Right renal pelvis (tissue), 4 donors: ENCODE data around the gene C1QTNF7. TPM values are rescaled to one million over a fixed set of nuclear protein-coding genes. Genes with fewer than 3 reads are reported as not detected.

Source experiments
- DNase-seq, 4 donors: peaks; one replicate each; pipeline ENCODE4 v3.0.0-alpha.2; 2013; ENCODE audit warnings: low read depth in 4 of 4, low spot score in 3 of 4, missing footprints in 1 of 4
- polyA plus RNA-seq, 4 donors: library from polyadenylated mRNA; unstranded; fragments of 120-200 nt; gene quantifications; one replicate each; pipeline ENCODE4 v1.2.1, GENCODE V29; 2013; ENCODE audit not compliant: insufficient read length in 4 of 4

The C1QTNF7 gene
- polyA plus RNA-seq, 4 donors, result 19.8 to 28.6 (median 23.8) TPM

DNA sequence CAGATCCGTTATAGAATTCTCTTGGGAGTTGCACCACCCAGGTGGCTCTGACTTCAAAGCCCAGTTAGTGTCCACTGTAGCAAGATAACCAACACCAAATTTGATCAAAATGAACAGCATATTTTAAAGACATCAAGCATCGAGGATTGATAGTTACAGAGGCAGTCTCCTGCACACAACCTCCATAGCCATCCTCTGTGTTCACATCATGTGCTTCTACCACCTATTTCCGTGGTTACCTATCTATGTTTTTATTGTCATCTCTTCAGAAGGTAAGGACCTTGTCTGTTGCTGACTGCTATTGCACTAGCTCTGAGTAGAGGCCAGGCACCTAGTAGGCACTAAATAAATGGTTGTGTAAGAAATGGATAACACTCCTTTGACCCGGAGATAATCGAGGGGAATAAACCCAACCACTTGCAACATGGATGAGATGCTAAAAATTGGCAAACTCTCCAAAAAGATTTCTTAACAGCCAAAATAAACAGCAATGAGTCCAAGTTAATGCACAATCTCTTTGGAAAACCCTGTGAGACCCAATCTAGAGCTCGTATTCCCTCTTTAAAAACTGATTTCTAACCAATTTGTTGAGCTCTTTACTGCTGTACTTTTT is 14.7 kb upstream of the C1QTNF7 start:
- DNase-seq, result no peak

GRCh38 chr4:15413623-15414019 is 14.2 kb upstream of the C1QTNF7 start:
- DNase-seq, result no peak

- DNase-seq, result no peak
Observed at GRCh38 chr4:15414551-15415091, 13.2 kb upstream of the C1QTNF7 start.

GRCh38 chr4:15416357-15417232 is 11.2 kb upstream of the C1QTNF7 start:
- DNase-seq, result no peak

DNA sequence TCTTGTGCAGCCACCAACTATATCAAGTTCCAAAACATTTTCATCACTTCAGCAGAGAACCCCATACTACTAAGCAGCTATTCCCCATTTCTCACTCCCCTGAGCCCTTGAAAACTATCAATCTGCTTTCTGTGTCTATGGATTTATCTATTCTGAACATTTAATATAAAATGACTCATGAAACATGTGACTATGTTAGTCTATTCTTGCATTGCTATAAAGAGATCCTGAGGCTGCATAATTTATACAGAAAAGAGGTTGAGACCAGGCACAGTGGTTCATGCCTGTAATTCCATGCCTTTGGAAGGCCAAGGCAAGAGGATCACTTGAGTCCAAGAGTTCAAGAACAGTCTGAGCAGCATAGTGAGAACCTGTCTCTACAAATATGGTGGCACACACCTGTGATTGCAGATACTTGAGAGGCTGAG is 10.6 kb upstream of the C1QTNF7 start:
- DNase-seq, result no peak

- DNase-seq, result no peak
Observed at GRCh38 chr4:15418956-15419355, 8.9 kb upstream of the C1QTNF7 start.

DNA sequence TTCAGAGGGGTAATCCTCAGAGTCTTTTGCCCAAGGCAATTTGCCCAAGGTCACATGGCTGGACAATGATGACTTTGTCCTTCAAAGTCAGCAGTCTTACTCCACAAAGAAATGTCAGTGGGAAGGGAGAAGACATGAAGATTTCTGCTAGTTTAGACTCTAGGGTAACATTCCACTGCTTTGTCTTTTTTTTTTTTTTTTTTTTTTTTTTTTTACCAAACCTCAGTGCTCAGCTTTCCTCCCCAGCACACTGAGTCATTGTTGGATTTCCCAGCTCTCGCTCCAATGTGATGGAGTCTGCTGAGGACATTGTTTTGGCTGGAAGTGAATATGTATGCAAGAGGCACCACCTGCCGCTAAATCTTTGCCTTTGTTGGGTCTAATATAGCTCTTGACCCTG is 7.2 kb upstream of the C1QTNF7 start:
- no peak for DNase-seq

DNA sequence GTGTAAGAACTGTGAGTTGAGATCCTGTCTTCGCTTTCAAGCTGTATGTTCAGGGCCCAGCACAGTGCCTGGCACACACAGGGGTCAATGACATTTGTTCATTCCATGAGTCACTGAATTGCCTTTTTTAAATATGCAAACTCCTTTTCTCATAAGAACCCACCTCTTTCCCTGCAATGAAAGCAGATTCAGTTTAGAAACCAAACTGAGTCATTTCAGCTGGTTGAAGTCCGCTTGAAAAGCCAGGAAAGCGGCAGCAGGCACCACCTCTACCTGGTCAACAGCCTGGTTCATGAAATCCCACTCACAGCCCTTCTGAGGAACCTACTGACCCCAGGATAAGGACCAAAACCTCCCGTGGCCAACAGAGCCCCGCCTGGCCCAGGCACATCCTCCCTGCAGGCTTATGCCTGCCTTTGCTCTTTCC is 4.5 kb upstream of the C1QTNF7 start:
- no peak for DNase-seq

DNA sequence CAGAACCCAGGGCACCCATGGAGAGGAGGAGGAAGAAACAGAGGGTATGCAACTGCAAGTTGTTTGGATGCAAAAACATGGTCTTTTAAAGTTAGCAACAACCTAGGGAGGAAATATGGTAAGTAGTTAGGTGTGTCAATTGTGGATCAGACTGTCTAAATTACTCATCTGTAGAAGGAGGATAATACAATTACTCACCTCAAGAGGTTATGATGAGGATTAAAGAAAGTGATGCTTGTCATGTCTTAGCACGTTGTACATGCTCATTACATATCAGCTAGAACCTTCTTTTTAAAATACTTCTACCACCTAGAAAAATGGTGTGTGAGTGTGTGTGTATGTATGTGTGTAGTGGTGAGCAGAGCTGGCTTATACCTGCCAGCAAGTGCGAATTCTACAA is 2.3 kb upstream of the C1QTNF7 start:
- no peak for DNase-seq

DNA sequence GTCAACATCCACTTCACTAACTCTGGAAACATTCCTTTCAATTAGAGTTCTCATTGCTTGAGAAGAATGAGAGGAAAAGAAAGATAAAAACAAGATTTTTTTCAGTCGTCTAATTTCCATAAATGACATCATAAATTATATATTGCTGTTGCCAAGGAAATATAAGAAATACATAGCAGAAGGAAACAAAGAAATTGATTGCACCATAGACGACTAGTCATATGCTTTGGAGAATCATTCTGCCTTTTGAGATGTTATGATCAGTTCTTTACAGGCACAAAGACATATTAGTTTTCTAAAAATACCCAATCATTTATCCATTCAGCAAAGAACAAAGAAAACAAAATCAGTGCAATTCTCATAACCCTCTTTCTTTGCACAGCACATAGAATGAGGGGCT is 672 bp upstream of the C1QTNF7 start:
- no peak for DNase-seq

GRCh38 chr4:15428611-15429010 is 778 bp downstream of the C1QTNF7 start:
- DNase-seq, result no peak

GRCh38 chr4:15434091-15434490 is 6.3 kb downstream of the C1QTNF7 start:
- no peak for DNase-seq

GRCh38 chr4:15434676-15435075 is 6.8 kb downstream of the C1QTNF7 start:
- DNase-seq, result no peak

GRCh38 chr4:15436513-15436912 is 8.7 kb downstream of the C1QTNF7 start:
- peak in 2 of 4 donors; percentile 24 to 30 for DNase-seq

DNA sequence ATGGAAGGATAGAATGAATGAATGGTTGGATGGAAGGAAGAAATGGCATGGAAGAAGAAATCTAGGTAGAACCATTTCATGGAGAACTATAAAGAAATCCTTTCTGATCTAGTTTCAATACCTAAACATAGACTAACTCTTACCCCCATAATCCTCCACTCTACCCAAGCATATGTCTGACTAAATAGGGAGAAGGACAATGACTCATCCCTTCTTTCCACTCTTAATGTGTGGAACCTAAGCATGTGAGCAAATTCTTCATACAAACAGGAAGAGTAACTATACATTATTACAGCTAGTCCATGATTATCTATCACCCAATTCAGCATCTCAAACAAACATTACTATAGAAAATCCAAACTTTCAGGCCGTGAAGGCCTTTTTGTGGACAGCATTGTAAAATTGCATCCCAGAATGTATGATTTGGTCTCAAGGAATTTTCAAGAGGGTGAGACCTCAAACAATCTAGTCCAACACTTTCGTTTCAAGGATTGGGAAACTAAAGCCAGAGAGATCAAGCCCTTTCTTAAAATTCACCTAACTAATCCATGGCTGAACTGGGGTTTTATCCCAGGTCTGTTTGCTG is 11.2 kb downstream of the C1QTNF7 start:
- no peak for DNase-seq

DNA sequence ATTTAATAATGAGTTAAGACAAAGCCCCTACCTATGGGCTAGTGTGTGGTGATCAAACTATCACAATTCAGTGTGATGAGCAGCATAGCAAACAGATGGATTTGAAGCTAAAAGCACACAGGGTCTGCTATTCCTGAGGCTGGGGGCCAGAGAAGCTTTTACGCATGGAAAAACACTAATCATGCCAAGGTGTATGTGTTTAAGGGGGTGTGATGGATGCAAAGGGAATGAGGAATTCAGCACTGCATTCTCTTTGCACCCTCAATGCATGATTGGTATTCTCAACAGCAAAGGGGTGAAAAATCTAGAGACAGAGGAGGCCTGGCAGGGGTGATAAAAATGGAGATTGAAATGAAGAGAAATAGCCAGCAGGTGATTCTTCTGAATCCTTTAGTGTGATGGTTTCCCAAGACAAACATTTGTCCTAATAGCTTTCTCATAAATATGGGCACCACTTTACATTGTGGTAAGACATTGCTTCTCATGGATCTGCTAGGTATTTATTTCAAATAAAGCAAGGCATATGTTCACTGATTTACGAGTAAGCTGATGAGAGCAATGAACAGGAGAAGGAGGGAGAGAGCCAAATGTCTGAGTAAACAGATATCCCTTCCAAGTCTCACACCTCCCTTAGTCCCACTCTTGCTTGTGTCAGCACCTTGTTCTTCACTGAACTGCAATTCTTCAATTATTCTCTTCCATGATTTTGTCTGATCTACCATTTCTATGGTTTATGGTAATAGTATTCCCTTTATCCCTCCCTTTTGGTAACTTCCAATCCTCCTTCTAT is 15.7 kb downstream of the C1QTNF7 start:
- no peak for DNase-seq

DNA sequence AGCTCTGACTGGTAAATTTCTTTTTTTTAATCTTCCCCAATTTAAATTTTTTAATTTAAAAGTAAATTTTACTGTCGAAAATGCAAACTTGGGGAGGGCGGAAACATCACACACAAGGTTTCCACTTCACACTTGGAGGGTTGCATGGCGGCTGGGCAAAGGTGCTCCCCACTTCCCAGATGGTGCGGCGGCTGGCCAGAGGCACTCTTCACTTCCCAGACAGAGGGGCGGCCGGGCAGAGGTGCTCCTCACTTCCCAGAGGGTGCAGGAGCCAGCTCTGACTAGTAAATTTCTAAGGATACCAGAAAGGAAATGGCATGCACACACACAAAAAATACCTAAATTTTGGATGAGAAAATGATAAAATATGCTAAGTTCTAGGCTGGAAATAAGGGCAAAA is 16.4 kb downstream of the C1QTNF7 start:
- no peak for DNase-seq

DNA sequence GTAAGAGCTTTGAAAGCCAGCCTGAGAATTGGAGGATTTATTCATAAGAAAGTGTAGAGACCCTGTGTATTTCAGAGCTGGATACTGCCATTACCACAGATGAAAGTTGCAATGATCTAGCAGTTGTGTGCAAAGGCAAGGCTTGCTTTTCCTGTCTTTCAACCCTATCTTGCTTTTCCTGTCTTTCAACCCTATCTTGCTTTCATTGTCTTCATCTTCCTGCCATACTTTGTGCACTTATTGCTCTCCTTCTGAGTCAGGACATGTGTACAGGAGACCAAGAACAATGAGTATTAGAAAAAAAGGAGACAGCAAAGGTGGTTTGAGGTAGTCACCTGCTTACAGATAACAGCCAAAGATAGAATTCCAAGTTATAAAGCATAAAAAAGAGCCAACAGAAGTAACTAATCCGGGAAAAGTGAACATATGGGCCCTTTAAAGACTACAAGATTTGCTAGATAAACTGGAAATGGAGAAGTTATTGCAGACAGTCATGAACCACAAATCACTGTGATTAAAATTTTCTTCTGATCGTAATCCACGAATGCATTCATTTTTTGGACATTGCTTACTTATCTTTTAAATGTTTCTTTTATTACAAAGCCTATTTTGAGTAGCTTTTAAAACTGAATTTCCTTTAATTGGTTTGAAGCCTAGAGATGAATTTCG is 17.2 kb downstream of the C1QTNF7 start:
- DNase-seq, result no peak

GRCh38 chr4:15451181-15451865 is 23.5 kb downstream of the C1QTNF7 start:
- DNase-seq, result no peak
